Renal cortex interstitium (tissue), 11 donors: ENCODE results near the gene ZFP90. TPM values are rescaled to one million over a fixed set of nuclear protein-coding genes. Genes with fewer than 3 reads are reported as not detected.
A peak's percentile ranks its signal among the peaks of the same experiment; 100 is the strongest.
"Not testable (repeated sequence)": the region's sequence is repeated elsewhere in the genome, so short reads cannot be mapped to it uniquely, and the experiment has no call there.

Experiments
- DNase-seq, 11 donors: peaks; one replicate each; pipeline ENCODE4 v3.0.0-alpha.2; 2013; ENCODE audit warnings: low read depth in 9 of 11, low spot score in 4 of 11; ENCODE audit errors: extremely low read depth in 1 of 11
- polyA plus RNA-seq, 3 donors: library from polyadenylated mRNA; unstranded; fragments of 120-200 nt; gene quantifications; one replicate each; pipeline ENCODE4 v1.2.1, GENCODE V29; 2013; ENCODE audit not compliant: insufficient read length in 3 of 3

Gene ZFP90
- polyA plus RNA-seq, 3 donors: 37.7 to 44.6 (median 39.4) TPM

DNA sequence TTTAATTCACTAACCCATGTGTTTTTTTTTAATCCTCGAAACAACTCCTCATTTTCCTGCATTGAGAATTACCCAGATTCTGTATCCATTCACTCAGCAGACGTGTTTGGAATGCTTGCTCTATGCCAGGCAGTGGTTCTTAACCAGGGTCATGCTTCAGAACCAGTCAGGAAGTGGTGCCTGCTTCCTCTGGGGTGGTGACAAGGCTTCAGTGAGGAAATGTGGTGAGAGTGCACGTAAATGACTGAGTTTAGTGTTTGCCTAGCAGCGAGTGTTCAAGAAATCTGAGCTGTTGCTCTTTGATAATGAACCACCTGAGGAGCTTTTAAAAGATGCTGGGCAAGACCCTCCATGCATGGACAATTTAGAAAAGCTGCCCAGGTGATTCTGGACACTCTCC lies 9.9 kb downstream of the ZFP90 start:
- no peak for DNase-seq

DNA sequence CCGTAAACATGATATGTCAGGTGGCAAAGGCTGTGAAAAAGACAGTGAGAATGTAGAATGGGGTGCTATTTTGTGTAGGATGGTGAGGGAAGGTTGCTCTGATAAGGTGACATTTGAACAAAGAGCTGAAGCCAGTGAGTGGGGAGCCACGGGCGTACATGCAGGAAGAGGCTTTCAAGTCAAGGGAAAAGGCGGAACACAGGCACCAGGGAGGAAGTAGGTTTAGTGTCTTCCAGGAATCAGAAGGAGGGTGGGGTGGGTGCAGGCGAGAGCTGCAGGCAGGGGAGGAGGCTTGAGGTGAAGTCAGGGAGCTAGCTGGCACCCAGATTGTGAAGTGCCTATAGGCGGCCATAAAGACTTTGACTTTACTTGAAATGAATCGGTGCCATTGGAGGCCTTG lies 14.1 kb downstream of the ZFP90 start:
- no peak for DNase-seq

DNA sequence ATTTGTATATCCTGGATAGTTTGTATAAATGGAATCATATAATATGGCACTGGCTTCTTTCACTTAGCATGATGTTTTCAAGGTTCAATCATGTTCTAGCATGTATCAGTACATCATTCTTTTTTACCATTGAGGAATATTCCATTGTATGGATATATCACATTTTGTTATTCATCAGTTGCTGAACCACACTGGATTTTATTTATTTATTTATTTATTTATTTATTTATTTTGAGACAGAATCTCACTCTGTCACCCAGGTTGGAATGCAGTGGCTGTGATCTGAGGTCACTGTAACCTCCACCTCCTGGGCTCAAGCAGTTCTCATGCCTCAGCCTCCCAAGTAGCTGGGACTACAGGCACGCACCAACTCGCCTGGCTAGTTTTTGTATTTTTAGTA lies 21.2 kb downstream of the ZFP90 start:
- not testable (repeated sequence) for DNase-seq

DNA sequence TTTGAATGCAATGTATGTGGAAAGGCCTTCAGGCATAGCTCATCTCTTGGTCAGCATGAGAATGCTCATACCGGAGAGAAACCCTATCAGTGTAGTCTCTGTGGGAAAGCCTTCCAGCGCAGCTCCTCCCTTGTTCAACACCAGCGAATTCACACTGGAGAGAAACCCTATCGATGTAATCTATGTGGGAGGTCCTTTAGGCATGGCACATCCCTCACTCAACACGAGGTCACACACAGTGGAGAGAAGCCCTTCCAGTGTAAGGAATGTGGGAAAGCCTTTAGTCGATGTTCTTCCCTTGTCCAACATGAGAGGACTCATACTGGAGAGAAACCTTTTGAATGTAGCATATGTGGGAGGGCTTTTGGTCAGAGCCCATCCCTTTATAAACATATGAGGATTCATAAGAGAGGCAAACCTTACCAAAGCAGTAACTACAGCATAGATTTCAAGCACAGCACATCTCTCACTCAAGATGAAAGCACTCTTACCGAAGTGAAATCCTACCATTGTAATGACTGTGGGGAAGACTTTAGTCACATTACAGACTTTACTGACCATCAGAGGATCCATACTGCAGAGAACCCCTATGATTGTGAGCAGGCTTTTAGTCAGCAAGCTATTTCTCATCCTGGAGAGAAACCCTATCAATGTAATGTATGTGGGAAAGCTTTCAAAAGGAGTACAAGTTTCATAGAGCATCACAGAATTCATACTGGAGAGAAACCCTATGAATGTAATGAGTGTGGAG lies 24.7 kb downstream of the ZFP90 start:
- no peak for DNase-seq

DNA sequence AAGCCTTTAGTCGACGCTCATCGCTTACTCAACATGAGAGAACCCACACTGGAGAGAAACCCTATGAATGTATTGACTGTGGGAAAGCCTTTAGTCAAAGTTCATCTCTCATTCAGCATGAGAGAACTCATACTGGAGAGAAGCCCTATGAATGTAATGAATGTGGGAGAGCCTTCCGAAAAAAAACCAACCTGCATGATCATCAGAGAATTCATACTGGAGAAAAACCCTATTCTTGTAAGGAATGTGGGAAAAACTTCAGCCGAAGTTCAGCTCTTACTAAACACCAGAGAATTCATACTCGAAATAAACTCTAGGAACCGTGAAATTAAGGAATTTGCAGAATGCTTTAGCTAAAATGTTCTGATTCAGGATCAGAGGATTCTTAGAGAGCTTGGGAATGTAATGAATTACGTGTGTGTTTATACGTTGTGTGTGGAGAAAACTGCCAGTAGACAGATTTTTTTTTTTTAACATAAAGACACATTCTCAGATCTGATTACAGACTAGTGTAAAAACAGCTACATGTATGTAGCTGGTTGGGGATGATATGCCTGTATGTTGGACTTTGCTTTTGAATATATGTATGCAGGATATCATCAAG lies 25.4 kb downstream of the ZFP90 start:
- no peak for DNase-seq

DNA sequence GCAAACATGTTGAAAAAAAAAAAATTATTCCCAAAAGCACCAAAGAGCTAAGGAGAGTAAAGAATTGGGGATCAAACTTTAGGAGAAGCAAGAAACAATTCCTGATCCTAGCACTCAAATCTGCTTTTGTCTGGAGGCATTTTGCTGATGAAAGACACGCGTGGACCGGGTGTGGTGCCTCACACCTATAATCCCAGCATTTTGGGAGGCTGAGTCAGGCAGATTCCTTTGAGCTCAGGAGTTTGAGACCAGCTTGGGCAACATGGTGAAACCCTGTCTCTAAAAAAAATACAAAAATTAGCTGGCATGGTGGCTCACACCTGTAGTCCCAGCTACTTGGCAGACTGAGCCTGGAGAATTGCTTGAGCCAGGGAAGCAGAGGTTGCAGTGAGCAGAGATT lies 35.4 kb downstream of the ZFP90 start:
- no peak for DNase-seq

- DNase-seq: no peak
These were observed 36.0 kb downstream of the ZFP90 start for GRCh38 chr16:68575082-68575481.

DNA sequence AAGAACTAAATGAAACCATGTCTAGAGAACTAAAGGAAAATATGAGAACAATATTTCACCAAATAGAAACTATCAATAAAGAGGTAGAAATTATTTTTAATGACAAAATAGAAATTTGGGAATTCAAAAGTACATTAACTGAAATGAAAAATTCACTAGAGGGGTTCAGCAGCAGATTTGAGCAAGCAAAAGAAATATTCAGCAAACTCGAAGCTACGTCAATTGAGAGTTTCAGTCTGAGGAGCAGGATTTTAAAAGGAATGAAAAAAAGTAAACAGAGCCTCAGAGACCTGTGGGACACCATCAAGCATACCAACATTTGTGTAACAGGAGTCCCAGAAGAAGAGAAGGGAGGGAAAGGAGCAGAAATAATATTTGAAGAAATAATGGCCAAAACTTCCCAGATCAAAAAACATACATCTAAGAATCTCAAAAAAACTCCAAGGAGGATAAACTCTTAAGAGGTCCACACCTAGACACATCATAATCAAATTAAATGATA lies 38.3 kb downstream of the ZFP90 start:
- DNase-seq: no peak

DNA sequence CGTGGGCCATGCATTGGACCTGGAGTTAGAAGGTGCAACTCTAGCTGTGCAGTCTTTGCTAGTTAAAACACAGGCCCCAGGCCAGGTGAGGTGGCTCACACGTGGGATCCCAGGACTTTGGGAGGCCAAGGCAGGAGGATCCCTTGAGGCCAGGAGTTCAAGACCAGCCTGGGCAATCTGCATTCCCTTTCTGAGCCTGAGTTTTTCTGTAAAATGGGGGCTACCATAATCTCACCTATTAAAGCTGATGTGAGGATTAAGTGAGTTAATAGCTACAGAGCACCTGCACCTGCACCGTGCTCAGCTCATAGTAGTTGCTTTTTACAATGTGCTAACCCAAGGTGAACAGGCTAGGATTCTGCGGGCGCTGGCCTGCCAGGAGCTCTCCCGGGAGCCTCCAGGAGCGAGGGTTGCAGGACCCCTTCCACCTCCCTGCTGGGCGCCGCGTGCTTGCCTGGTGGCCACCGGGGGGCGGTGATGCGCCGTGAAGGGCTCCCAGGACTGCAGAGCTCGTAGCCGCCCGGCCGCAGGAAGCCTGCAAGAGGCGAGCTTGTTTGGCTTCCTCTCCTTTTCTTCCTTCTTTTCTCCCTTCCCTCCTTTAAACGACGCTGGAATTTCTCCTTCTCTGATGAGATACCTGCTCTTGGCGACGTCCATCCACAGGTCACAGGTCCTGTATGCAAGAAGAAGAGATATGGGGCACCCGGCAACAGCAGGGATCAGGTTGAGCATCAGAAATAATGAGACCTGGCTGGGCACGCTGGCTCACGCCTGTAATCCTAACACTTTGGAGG lies 51.3 kb downstream of the ZFP90 start:
- peak; percentile 22 to 69 (median 51) for DNase-seq

DNA sequence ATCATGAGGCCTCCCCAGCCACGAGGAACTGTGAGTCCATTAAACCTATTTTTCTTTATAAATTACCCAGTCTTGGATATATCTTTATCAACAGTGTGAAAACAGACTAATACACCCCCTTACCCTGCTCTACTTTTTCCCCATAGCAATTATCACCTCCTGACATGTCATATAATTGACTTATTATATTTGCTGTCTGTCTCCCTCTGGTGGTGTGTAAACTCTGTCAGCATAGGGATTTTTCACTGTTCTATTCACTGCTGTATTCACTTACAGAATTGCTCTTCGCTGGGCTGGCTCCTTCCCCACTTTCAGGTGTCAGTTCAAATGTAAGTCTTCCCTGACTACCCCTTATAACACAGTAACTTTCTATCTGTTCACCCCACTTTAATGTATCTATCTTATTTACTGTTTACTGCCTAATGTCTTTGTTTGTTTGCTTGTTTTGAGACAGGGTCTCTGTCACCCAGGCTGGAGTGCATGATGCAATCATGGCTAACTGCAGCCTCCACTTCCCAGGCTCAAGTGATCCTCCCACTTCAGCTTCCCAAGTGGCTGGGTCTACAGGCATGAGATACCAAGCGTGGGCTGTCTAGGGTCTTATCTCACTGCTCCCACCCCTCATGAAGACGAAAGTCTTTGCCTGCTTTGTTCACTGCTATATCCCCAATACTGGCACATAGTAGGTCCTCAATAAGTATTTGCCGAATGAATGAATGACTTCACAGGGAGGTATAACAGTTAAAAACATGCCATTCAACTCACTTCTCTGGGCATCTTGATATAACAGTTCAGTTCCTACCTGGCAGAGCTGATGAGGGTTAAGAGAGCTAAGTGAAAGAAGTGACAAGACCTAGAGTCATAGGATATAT lies 53.6 kb downstream of the ZFP90 start:
- no peak for DNase-seq

GRCh38 chr16:68596266-68596665 lies 57.2 kb downstream of the ZFP90 start:
- DNase-seq: no peak

DNA sequence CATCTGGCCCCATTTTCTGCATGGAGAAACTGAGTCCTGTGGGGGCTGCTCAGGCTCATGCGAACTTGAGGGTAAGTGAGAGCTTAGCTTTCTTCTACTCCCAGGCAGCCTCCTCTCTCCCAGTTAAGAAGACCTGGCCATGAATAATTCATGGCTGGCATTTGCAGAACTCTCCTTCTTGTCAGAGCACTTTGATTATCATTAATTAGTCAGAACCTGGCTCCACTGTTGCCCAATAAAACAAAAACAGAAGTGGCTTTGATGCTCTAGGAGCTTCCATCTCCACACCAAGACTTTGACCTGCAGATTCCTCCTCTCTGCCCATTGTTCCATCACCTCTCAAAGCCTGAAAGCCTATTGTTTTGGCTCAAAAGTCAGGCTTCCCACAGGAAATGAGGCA lies 60.5 kb downstream of the ZFP90 start:
- DNase-seq: no peak

GRCh38 chr16:68605746-68606145 lies 66.7 kb downstream of the ZFP90 start:
- no peak for DNase-seq

- no peak for DNase-seq
These were observed 68.4 kb downstream of the ZFP90 start for GRCh38 chr16:68607443-68607842.

GRCh38 chr16:68608330-68608729 lies 69.2 kb downstream of the ZFP90 start:
- DNase-seq: no peak

GRCh38 chr16:68612996-68613395 lies 73.9 kb downstream of the ZFP90 start:
- no peak for DNase-seq

DNA sequence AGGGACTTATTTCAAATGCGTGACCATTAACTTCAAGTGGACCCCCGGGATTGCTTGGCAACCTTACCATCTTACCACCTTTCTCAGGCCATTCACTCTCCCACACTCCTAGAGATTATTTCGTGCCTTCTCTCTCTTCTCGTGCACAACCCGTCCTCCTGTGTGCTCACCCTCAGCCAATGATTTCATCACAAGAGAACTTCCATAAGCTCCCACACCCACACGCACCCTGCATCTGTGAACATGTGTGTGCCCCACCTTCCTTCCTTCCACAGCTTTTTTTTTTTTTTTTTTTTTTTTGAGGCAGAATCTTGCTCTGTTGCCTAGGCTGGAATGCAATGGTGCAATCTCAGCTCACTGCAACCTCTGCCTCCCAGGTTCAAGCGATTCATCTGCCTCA lies 78.6 kb downstream of the ZFP90 start:
- DNase-seq: no peak
